HL-60 (cell line): ENCODE results near the gene ATXN7L2.
"Not testable (repeated sequence)": the region's sequence is repeated elsewhere in the genome, so short reads cannot be mapped to it uniquely, and the experiment has no call there.

Experiments
- DNase-seq, 2 experiments: peaks; one replicate each; pipeline ENCODE4 v3.0.0-alpha.2; 2010 to 2020; ENCODE audit warnings: low read depth in 1 of 2, low spot score in 1 of 2
- H3K27ac ChIP-seq: fragments of 250-450 bp; sonication (Bioruptor Pico); replicated peaks from 2 replicates; pipeline ENCODE4 v1.5.1; 2020; ENCODE audit warnings: mild to moderate bottlenecking, moderate library complexity
- H3K27me3 ChIP-seq: fragments of 250-450 bp; sonication (Bioruptor Pico); 2 replicates; pipeline ENCODE4 v1.5.1; 2021; ENCODE audit warnings: mild to moderate bottlenecking, moderate library complexity; ENCODE audit not compliant: insufficient read depth, poor library complexity, severe bottlenecking
- H3K4me3 ChIP-seq: replicated peaks from 2 replicates; pipeline ENCODE4 v1.5.1; 2011; ENCODE audit warnings: mild to moderate bottlenecking, control low read depth, low read length; ENCODE audit not compliant: insufficient read depth
- GABPA ChIP-seq: IDR thresholded peaks from 2 replicates; pipeline ENCODE4 v1.6.1; 2012; ENCODE audit warnings: low read depth
- POLR2AphosphoS5 ChIP-seq: IDR thresholded peaks from 2 replicates; pipeline ENCODE4 v1.6.1; 2012; ENCODE audit warnings: low read depth
- SPI1 ChIP-seq: IDR thresholded peaks from 2 replicates; pipeline ENCODE4 v1.6.1; 2012; ENCODE audit warnings: low read depth, mild to moderate bottlenecking, borderline replicate concordance
- TF ChIP-seq, protein P1 (sequence below): IDR thresholded peaks from one replicate; pipeline ENCODE4 v1.5.1; 2011; ENCODE audit warnings: low read length, control low read depth, inconsistent platforms; ENCODE audit not compliant: insufficient read depth
- TF ChIP-seq, protein P2 (sequence below): IDR thresholded peaks from 2 replicates; pipeline ENCODE4 v1.6.1; 2012; ENCODE audit warnings: low read depth; ENCODE audit not compliant: insufficient replicate concordance

The ATXN7L2 gene

GRCh38 chr1:109468903-109469302, 14.8 kb upstream of the ATXN7L2 start:
- Histone ChIP-seq H3K27ac (no peak overlapping the region), H3K27me3 (peaks cover 57% of the 10 kb centered on the region), H3K4me3 (no peak overlapping the region)
- no peak for DNase-seq
- TF ChIP-seq, protein P1, sequence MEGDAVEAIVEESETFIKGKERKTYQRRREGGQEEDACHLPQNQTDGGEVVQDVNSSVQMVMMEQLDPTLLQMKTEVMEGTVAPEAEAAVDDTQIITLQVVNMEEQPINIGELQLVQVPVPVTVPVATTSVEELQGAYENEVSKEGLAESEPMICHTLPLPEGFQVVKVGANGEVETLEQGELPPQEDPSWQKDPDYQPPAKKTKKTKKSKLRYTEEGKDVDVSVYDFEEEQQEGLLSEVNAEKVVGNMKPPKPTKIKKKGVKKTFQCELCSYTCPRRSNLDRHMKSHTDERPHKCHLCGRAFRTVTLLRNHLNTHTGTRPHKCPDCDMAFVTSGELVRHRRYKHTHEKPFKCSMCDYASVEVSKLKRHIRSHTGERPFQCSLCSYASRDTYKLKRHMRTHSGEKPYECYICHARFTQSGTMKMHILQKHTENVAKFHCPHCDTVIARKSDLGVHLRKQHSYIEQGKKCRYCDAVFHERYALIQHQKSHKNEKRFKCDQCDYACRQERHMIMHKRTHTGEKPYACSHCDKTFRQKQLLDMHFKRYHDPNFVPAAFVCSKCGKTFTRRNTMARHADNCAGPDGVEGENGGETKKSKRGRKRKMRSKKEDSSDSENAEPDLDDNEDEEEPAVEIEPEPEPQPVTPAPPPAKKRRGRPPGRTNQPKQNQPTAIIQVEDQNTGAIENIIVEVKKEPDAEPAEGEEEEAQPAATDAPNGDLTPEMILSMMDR: no peak
- TF ChIP-seq POLR2AphosphoS5 (no peak), SPI1 (no peak), GABPA (no peak)
- TF ChIP-seq, protein P2, sequence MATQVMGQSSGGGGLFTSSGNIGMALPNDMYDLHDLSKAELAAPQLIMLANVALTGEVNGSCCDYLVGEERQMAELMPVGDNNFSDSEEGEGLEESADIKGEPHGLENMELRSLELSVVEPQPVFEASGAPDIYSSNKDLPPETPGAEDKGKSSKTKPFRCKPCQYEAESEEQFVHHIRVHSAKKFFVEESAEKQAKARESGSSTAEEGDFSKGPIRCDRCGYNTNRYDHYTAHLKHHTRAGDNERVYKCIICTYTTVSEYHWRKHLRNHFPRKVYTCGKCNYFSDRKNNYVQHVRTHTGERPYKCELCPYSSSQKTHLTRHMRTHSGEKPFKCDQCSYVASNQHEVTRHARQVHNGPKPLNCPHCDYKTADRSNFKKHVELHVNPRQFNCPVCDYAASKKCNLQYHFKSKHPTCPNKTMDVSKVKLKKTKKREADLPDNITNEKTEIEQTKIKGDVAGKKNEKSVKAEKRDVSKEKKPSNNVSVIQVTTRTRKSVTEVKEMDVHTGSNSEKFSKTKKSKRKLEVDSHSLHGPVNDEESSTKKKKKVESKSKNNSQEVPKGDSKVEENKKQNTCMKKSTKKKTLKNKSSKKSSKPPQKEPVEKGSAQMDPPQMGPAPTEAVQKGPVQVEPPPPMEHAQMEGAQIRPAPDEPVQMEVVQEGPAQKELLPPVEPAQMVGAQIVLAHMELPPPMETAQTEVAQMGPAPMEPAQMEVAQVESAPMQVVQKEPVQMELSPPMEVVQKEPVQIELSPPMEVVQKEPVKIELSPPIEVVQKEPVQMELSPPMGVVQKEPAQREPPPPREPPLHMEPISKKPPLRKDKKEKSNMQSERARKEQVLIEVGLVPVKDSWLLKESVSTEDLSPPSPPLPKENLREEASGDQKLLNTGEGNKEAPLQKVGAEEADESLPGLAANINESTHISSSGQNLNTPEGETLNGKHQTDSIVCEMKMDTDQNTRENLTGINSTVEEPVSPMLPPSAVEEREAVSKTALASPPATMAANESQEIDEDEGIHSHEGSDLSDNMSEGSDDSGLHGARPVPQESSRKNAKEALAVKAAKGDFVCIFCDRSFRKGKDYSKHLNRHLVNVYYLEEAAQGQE: no peak

DNA sequence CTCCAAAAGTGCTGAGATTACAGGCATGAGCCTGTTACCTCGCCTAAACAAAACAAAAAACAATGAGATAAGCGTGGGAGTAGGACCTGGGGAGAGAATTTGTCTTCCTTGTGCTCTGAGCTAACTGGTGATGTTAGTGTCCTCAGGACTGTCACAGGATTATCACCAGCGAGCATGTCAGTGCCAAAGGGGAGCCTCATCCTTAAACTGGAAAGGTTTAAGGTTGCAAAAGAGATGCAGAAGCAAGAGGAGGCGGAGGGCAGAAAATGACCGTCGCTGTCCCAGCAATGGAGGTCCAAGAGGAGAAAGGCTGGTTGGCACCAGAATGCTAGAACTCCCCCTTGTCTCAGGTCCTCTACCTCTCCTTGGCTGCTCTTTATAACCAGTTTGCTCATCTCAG, 13.5 kb upstream of the ATXN7L2 start:
- H3K27me3 ChIP-seq: peaks cover 43% of the 10 kb centered on the region

GRCh38 chr1:109472779-109473178, 10.9 kb upstream of the ATXN7L2 start:
- TF ChIP-seq, protein P2: no peak
- TF ChIP-seq SPI1 (no peak), GABPA (no peak), POLR2AphosphoS5 (no peak)
- TF ChIP-seq, protein P1: no peak
- no peak for DNase-seq
- no peak overlapping the region for H3K4me3 ChIP-seq
- H3K27ac ChIP-seq: no peak overlapping the region
- H3K27me3 ChIP-seq: peaks cover 21% of the 10 kb centered on the region

More for the DNA sequence above, 13.5 kb upstream of the ATXN7L2 start:
- Histone ChIP-seq H3K4me3 (no peak overlapping the region), H3K27ac (no peak overlapping the region)
- no peak for DNase-seq
- TF ChIP-seq SPI1 (no peak), GABPA (no peak), POLR2AphosphoS5 (no peak)
- TF ChIP-seq, protein P1: no peak
- TF ChIP-seq, protein P2: no peak

- peaks cover 16% of the 10 kb centered on the region for H3K27me3 ChIP-seq
These were observed 10.2 kb upstream of the ATXN7L2 start for GRCh38 chr1:109473284-109474057.

More at GRCh38 chr1:109473284-109474057, 10.2 kb upstream of the ATXN7L2 start:
- not testable (repeated sequence) for H3K27ac ChIP-seq, H3K4me3 ChIP-seq, DNase-seq
